Measurements from ENCODE around the gene RING1. TPM values are rescaled to one million over a fixed set of nuclear protein-coding genes. Genes with fewer than 3 reads are reported as not detected.
"Not testable (repeated sequence)": the region's sequence is repeated elsewhere in the genome, so short reads cannot be mapped to it uniquely, and the experiment has no call there.

RING1 gene
- total RNA-seq, 1 donor from 2014 or later = 46.0 TPM

DNA sequence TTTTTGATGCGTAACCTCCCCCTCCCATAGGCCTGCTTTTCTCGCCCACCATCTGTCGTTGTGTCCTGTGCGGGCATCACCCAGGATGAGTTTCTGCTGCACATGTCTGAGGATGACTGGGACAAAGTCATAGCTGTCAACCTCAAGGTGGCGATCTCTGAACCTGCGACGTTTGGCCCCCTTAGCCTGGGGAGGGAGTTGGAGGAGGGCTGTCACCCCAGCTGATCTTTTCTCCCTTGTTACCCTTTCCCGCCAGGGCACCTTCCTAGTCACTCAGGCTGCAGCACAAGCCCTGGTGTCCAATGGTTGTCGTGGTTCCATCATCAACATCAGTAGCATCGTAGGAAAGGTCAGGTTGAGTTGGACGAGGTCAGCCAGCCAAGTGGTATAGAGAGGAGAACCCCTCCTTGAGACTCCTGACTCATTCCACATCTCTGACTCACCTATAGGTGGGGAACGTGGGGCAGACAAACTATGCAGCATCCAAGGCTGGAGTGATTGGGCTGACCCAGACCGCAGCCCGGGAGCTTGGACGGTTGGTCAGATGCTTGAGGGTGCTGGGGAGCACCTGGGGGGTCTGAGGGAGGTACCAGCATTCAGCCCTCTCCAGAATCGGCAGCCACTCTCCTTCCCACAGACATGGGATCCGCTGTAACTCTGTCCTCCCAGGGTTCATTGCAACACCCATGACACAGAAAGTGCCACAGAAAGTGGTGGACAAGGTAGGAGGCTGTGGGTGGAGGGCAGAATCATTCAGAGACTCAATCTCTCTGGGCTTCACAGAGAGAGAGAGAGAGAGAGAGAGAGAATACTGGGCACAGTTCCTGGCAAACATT is 2.9 kb upstream of the RING1 start:
- intact Hi-C loops (cut with micrococcal nuclease) = loop anchor here (2.0 to 10.0 kb wide), 2 partner anchors 1011 to 1231 kb away; partner anchors contain the start of gene DXO

- intact Hi-C loops (cut with micrococcal nuclease) = loop anchor here (10.0 kb wide), 1 partner anchor 1231 kb away; the partner anchor contains the start of gene DXO
These were observed 2.1 kb upstream of the RING1 start for GRCh38 chr6:33206027-33206863.

DNA sequence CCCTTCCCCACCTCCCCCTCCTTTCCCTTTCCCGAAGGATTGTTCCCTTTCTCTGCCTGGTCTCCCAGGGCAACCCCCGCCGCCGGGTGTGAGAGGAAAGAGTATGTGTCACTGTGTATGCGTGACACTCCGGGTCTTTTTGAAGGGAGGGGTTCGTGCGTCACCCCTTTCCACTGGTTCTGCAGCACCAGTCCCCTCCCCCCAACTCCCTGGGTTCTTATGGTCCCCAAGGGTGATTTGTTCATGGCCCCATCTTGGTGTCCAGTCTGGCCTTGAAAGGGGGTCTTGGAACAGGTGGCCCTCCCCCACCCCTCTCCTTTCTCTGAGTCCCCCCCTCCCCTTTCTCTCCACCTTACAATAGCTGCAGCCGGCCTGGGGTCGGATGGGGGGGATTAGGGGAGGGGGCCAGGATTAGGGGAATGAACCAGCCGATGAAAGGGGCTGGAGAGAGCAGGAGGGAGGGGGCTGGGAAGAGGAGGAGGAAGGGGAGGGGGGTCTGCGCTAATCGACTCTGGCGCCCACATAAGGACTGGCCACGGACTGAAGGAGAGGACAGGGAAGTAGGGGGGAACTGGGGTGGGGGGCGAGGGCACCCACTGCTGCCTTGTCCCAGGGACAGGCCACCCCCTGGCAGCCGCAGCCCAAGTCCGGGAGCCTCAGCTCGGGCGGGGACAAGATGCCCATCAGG is 1.3 kb upstream of the RING1 start:
- intact Hi-C loops (cut with micrococcal nuclease) = loop anchor here (10.0 kb wide), 1 partner anchor 1232 kb away; the partner anchor contains the start of gene DXO

- intact Hi-C loops (cut with micrococcal nuclease) = loop anchor here (1.0 to 10.0 kb wide), 4 partner anchors 7 to 1233 kb away; partner anchors contain the start of genes DXO, PFDN6, RXRB and SLC39A7
These were observed 679 bp upstream of the RING1 start for GRCh38 chr6:33207552-33208090.

GRCh38 chr6:33209856-33210255 is 1.6 kb downstream of the RING1 start:
- intact Hi-C loops (cut with micrococcal nuclease) = loop anchor here (10.0 kb wide), 1 partner anchor 1235 kb away; the partner anchor contains the start of gene DXO

- intact Hi-C loops (cut with micrococcal nuclease) = no loop called here
These were observed 2.8 kb downstream of the RING1 start for GRCh38 chr6:33211136-33211535.

DNA sequence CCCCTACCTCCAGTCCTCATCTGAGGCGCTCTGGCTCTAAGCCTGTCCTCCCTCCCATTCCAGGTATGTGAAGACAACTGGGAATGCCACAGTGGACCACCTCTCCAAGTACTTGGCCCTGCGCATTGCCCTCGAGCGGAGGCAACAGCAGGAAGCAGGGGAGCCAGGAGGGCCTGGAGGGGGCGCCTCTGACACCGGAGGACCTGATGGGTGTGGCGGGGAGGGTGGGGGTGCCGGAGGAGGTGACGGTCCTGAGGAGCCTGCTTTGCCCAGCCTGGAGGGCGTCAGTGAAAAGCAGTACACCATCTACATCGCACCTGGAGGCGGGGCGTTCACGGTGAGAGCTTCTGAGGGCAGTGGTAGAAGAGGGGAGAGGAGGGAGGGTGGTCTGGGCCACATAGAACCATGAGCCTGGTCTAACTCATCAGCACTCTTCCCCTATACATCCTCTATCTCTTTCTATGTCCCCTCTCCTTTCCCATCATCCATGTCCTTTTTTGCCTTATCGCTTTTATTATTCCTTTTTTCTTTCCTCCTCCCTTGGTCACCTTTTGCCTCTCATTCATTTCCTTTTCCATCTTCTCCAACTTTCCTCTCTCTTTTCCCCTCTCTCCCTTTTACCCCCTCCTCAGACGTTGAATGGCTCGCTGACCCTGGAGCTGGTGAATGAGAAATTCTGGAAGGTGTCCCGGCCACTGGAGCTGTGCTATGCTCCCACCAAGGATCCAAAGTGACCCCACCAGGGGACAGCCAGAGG is 3.5 kb downstream of the RING1 start:
- intact Hi-C loops (cut with micrococcal nuclease) = no loop called here

DNA sequence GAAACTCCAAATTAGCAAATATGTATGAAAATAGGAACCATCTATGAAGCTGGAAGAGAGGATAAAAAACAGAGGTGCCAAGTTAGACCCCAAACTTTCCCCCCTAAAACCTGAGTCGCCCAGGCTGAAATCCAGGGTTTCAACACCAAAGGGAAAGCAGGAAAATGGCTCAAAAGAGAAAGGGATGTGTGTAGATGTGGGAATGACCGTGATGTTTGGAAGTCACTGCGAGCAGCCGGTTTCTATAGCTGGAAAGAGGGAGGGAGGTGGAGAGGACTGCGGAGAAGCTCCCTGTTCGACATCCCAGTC is 4.5 kb downstream of the RING1 start:
- intact Hi-C loops (cut with micrococcal nuclease) = no loop called here

- intact Hi-C loops (cut with micrococcal nuclease) = no loop called here
These were observed 5.1 kb downstream of the RING1 start for GRCh38 chr6:33213166-33213988.

- intact Hi-C loops (cut with micrococcal nuclease) = no loop called here
These were observed 5.7 kb downstream of the RING1 start for GRCh38 chr6:33213989-33214335.

DNA sequence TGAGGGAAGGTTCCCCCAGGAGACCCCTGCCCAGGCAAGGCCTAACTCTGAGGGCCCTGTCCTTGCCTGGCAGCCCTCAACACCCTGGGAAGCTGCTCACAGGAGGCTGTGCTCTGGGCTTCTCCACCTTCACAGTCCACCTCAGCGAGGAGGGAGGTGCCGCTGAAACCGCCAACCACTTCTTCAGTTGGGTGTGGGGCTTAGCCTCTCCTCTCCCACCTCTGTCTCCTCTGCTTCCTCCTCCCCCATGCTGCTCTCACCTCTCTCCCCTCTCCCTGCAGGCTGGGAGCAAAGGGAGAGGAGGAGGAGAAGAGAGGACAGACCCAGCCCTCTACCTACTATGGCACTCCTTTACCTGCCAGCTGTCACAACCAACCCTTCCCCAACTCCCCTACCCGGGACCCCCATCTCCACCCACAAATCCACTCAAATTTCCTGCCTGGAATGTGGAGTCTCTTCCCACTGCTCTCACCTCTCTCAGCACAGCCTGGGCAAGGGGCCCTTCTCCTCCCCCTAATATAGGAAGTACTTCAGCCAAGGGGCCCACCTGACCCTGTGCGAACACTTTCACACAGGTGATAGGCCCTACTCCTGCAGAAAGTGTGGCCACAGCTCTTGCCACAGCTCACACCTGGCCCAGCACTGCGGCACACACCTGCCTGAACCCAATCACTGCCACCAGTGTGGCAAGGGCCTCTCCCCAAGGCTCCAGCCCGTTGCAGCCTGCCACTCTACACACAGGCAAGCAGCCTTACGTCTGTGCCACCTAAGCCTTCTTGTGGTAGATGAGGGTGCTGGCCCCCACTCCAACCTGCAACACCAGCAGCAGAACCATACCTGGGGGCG is 7.2 kb downstream of the RING1 start:
- intact Hi-C loops (cut with micrococcal nuclease) = no loop called here

DNA sequence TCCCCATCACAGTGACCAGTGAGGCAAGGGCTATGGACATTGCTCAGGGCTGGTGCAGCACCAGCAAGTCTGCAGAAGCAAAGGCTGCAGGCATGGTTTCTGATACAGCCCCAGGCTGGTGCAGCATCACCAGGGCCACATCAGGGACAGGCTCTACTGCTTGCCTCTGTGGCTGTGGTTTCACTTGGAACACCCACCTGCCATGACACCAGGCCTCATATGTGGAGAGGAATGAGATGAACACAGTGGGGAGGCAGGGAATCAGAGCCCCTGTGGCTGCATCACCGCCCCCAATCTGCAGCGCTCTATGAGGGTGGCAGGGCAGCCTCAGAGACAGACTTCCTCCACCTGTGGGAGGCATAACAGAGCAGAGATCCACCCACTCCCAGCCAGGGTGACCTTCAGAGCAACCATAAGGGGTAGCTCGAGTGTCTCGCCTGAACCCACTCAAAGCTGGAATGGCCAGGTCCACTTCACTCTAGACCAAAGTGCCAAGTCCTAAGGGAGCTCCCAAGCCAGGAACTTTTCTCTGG is 7.9 kb downstream of the RING1 start:
- intact Hi-C loops (cut with micrococcal nuclease) = no loop called here

GRCh38 chr6:33217246-33217645 is 8.9 kb downstream of the RING1 start:
- intact Hi-C loops (cut with micrococcal nuclease) = no loop called here

- intact Hi-C loops (cut with micrococcal nuclease) = no loop called here
These were observed 9.4 kb downstream of the RING1 start for GRCh38 chr6:33217681-33218080.

DNA sequence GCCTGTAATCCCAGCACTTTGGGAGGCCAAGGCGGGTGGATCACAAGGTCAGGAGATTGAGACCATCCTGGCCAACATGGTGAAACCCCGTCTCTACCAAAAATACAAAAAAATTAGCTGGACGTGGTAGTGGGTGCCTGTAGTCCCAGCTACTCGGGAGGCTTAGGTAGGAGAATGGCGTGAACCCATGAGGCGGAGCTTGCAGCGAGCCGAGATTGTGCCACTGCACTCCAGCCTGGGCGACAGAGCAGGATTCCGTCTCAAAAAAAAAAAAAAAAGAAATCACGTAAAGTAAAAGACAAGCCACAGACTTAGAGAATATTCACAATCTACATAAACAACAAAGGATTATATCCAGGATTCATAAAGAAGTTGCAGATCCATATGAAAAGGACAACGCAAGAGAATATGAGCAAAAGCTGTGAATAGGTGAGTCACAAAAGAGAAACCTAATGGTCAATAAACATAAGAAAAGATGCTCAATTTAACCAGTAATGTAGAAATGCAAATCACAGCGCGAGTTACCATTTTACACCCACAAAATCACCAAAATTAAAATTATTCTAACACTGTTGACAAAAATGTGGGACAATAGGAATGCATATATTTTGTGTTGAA is 18.3 kb downstream of the RING1 start:
- intact Hi-C loops (cut with micrococcal nuclease) = not testable (repeated sequence)

GRCh38 chr6:33235221-33235634 is 26.9 kb downstream of the RING1 start:
- intact Hi-C loops (cut with micrococcal nuclease) = no loop called here

DNA sequence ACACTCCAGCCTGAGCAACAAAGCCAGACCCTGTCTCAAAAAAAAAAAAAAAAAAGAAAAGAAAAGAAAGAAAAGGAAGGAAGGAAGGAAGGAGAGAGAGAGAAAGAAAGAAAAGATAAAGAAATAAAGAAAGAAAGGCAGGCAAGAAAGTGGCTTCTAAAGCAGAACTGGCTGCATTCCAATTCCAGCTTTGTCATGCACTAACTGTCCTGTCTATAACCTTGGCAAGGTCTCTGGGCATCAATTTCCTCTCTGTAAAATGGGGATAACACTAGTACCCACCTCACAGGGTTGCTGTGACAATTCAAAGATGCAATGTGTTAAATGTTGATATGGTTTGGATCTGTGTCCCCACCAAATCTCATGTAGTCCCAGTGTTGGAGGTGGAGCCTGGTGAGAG is 28.0 kb downstream of the RING1 start:
- intact Hi-C loops (cut with micrococcal nuclease) = no loop called here

GRCh38 chr6:33236852-33237251 is 28.6 kb downstream of the RING1 start:
- intact Hi-C loops (cut with micrococcal nuclease) = no loop called here

Data from T-helper 1 cell treated with Interleukin-12 subunit alpha and Interleukin-12 subunit beta and Interleukin-4 antibody, amounts not matched to agents 30 ng/mL and 1 ng/mL, for 36 hours (primary cell).